Activated CD4-positive, alpha-beta T cell treated with anti-CD3 and anti-CD28 coated beads for 48 hours (primary cell): ENCODE results near the gene PGAP2.
"Not testable (repeated sequence)": the region's sequence is repeated elsewhere in the genome, so short reads cannot be mapped to it uniquely, and the experiment has no call there.

Source experiments
- DNase-seq: peaks from one replicate; pipeline ENCODE4 v3.0.0-alpha.2; 2020

PGAP2 gene

DNA sequence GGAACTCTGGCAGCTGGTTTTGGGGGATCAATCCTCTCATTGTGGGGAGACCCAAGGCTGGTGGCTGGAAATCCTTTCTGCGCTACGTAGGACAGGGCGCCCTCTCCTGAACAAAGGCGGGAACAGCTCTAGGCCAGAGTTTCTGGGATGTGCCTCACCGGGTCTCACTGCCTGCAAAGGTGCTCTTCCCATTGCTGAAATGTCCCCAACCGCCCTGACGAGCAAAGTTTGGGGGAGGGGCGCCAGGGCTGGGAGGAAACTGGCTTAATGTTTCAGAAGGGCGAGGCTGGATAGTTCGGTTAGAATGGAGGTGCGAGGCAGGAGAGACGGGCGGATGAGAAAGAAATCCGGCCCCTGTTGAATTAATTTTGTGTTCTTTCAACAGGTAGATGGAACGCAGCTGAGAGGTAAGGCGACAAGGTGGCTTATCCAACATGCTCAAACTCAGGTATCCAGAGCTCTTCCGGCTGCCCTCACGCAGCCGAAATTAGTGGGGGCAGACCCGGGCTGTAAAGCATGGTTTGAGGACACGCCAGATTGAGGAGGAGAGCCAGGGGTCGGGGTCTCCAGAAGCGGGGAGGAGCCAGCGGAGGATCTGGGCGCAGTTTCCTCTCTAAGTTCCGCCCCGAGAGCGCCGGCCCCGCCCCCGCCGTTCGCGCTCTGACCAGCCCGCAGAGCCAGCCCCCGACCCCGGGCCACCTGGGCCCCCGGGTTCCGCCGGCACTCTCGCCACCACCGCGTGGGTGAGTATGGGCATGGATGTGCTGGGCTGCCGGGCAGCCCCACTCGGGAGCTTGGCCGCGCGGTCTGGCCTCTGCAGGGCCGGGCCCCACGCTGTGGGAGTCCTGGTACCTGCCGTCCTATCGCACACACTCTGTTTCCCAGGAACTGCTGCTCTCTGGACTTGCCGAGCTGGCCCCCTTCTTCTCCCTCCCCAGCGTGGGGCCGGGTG is at the start of gene PGAP2:
TSS of gene PGAP2 (plus strand) at position 652 of the 952 bp plus-strand sequence. CDS start 2,700 bp downstream, outside the sequence.
- peak; percentile 68 for DNase-seq

DNA sequence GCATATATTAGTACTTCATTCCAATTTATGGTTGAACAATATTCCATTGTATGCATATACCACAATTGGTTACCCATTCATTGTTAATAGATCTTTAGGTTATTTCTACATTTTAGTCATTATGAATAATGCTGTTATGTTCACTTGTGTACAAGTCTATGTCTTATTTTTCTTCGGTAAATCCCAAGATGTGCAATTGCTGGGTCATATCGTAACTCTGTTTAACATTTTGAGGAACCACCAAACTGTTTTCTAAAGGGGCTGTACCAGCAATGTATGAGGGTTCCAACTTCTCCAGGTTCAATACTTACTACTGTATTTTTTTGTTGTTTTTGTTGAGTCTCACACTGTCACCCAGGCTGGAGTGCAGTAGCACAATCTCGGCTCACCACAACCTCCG is 44.1 kb upstream of the PGAP2 start:
- no peak for DNase-seq

DNA sequence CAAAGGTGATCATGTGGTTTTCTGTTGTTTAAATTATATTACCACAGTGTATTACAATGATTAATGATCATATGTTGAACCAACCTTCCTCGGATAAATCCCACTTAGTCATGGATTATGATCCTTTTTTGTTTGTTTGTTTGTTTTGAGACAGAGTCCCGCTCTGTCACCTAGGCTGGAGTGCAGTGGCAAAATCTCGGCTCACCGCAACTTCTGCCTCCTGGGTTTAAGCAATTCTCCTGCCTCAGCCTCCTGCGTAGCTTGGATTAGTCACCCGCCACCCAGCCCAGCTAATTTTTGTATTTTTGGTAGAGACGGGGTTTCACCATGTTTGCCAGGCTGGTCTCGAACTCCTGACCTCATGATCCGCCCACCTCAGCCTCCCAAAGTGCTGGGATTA is 41.5 kb upstream of the PGAP2 start:
- not testable (repeated sequence) for DNase-seq

DNA sequence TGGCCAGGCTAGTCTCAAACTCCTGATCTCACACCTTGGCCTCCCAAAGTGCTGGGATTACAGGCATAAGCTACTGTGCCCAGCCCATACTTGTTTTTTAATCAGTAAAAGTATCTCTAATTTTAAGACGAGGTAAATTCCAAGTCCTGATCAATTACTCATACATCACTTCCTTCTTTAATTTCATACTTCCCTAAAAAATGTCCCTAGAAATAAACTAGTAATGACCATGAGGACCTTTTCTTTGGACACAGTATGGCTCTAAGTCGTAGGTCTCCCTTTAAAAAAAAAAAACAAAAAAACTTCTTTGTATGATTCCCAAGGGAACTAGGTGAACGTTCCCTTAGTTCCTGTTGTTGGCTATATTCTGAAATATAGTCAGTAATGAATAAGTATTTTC is 40.8 kb upstream of the PGAP2 start:
- DNase-seq = no peak

DNA sequence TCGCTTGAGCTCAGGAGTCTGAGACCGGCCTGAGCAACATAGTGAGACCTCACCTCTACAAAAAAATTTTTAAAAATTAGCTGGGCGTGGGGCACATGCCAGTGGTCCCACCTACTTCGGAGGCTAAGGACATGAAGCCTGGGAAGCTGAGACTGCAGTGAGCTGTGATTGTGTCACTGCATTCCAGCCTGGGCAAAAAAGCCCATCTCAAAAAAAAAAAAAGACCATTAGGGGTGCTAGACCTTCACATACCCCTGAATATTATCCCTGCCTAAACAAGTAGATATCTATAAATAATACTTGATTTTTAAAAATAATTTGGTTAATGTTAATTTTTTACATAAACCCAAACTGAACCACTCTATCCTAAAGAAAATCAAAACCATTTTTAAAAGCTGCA is 35.2 kb upstream of the PGAP2 start:
- DNase-seq = no peak

DNA sequence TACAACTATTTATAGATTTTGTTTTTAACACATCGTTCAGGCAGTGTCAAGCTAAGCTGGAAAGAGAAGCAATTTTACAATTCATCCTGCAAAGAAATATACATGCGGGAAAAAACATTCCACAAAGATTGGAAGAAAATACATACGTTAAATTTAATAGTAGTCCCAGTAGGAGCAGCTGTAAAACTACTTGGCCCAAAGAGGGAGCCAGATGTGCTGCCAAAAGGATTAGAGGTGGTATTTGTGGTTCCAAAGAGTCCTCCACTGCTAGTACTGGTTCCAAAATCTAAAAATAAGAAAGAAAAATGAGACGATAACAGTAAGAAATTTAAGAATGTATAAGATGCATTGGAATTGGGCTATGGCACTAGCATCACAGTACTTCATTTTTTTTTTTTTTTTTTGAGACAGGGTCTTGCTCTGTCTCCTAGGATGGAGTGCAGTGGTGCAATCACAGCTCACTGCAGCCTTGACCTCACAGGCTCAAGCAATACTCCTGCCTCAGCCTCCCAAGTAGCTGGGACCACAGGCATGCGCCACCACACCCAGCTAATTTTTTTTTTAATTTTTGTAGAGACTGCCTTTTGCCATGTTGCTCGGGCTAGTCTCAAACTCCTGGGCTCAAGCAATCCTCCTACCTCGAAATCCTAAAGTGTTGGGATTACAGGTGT is 32.5 kb upstream of the PGAP2 start:
- DNase-seq = no peak

DNA sequence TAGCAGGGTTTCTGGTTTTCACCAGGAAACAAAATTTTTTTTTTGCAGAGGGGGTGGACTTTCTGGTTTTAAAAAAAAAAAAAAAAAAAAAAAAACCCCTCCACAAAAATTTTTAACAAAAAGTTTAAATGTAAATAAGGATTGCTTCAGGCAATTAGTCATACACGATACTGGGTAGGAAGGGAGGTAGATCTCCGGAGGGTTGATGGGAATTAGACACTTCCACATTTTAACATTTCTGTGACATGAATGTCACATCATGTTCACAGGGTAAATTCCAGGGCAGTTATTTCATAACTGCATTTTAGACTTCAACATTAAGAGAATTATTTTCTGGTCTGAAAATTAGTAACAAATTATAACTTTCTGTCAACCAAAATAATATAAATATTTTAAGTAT is 26.9 kb upstream of the PGAP2 start:
- no peak for DNase-seq

DNA sequence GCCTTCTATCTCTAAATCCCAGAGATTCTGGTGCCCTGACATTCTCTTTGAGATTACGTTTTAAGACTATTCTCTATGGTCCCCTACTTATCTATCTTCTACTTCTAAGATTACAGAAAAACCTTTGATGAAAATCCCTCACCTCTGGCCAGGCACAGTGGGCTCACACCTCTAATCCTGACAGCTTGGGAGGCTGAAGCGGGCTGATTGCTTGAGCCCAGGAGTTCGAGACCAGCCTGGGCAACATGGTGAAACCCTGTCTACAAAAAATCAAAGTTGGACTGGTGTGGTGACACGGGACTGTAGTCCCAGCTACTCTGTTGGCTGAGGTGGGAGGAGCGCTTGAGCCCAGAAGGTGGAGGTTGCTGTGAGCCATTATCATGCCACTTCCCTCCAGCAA is 25.4 kb upstream of the PGAP2 start:
- DNase-seq = no peak

DNA sequence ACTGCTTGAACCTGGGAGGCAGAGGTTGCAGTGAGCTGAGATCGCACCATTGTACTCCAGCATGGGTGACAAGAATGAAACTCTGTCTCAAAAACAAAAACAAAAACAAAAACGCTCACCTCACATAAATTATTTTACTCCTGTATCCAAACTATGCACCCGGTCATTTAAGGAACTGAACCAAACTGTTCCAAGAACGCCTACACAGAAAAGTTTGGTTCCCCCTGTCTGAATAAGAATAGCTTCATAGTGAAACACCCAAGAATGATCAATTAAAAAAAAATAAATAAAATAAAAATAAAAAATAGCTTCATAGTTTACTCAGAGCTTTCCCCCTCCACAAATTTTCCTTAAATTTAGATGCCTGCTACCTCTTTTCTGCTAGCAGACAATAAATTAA is 24.7 kb upstream of the PGAP2 start:
- no peak for DNase-seq

DNA sequence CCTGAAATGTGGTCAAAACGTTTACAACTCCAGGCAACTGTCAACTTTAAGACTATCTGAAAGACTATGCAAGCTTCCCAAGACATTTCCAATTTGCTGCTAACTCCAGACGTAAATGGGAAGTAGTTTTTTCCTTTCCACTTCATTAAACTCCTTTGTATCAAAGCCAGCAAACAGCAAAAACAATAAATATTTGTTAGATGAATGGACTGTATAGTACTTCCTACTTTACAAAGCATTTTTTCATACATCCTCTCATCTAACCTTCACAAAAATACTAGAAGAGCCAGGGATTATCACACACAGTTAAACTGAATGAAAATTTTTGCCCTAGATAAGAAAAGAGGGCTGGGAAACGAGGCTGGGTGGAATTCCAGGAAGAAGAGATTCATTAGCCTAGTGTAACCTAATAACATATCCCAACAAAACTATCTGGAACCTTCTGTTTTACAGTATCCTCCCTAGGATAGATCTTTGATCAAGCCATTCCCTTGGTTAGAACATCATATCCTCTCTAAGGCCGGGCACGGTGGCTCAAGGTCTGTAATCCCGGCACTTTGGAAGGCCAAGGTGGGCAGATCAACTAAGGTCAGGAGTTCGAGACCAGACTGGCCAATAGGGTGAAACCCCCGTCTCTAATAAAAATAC is 21.5 kb upstream of the PGAP2 start:
- DNase-seq = no peak

DNA sequence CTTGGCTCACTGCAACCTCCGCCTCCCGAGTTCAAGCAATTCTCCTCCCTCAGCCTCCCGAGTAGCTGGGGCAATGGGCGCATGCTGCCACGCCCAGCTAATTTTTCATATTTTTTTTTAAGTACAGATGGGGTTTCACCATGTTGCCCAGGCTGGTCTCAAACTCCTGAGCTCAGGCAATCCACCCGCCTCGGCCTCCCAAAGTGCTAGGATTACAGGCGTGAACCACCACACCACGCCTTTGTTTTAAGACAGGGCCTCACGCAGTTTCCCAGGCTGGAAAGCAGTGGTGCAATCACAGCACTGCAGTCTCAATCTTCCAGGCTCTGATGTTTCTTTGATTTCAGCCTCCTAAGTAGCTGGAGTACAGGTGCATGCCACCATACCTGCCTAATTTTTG is 14.0 kb upstream of the PGAP2 start:
- not testable (repeated sequence) for DNase-seq

DNA sequence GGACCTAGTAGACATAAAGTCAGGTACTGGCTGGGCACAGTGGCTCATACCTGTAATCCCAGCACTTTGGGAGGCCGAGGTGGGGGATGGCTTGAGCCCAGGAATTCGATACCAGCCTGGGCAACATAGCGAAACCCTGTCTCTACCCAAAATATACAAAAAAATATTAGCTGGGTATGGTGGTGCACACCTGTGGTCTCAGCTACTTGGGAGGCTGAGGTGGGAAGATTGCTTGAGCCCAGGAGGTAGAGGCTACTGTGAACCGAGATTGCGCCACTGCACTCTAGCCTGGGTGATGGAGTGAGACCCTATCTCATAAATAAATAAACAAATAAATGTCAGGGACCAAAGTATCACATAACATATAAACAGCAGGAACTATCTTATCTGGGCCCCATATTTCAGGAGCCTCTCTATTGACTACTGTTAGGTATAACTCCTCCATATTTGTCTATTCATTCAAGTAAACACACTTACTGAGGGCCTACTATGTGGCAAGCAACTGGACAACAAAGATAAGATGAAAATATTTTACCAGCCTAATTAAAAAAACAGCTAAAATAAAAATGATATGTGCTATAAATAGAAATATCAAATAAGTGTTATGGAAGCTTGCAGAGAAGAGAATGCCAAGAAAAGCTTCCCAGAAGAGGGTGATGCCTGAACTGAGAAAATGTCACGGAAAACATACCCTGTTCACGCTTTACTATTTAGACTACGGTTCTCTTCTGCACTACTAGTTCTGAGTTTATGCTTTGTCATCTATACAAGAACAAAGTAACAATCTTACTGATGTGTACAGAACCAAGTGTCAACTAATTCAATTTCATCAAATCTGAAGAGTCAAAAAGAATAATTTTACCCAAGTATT is 13.0 kb upstream of the PGAP2 start:
- DNase-seq = no peak

DNA sequence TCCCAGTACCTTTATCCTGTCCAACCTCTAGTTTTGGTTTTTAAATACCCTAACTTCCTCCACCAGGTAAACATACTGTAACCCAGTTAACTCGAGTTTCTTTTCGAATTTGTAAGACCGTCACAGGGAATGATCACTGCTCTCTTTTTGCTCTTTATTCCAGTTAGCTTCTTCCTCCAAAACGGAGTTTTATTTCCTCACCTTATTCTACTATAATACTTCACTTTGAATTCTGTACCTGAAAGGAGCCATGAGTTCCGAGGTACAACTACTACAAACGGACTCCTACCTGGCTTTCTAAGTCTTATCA is 12.4 kb upstream of the PGAP2 start:
- no peak for DNase-seq

DNA sequence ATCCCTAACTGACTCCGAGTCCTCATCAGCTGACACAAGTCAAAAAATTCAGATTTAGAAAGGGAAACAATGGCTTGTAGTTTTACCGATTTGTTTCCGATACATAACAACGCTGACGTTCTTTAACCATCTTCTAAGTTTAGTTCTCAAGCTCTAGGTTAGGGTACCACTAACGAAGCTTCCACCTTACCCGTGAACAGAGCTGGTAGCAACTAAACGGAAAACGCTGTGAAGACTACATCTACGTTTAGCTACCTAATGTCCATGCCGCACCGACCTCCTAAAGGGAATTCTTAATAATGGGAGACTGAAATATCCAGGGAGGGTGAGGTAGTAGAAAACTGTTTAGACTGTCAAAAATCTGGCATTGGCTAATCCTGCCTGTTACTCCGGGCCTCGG is 12.0 kb upstream of the PGAP2 start:
- DNase-seq = no peak

DNA sequence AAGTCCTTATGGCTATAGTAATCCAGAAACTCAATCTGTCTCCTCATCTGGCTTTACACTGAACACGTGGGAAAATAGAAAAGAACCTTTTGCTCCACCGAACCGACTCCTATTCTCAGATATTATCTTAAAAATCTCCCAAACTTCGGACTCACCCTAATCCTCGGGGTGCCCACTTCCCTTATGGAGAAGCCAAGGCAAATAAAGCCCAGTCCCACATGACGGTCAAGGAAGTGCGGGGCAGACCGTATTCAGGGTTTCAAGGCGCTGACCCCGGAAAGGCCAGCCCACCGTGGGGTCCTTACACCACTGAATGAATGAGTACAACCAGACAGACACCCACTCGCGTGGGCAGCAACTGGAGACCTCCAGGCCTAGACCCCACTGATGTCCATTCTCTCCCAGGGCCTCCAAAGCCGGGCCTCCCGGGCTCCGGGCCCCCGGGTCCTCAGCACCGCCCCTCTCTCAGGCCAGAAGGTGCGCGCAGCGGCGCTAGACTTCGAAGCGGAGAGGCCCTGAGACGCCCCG is 11.5 kb upstream of the PGAP2 start:
- DNase-seq = no peak

DNA sequence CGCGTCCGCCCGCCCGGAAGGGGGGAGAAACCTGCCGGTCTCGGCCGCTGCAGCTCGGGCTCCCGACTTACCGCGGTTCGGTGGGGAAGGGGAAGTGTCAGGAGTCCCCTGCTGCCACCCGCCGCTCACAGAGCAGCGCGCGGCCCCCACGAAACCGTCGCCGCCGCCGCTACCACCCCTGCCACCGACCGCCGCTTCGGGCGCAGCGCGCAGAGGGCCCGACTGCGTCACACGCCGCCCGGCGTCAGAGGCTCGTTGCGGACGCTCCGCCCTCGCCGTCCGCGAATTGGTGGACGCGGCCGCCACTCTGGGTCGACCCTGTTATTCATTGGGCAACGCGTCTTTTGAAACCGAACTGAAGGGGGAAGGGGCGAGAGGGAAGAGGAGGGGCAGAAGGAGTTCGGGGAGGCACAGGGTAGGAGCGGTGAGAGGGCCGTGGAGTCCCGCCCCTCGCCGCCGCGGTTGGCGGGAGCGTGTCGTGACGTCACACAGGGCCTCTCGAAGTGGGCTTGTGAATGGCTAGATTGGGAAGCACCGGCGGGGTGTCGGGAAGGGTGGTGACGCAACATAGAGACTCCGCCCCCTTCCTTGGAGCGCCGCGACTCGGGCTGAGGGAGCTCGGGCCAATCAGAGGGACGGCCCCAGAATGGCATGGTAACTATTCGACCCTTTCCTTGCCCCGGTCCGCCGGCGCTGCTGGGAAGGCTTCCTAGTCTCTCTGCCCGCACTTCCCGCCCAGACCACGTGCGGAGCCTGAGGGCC is 10.8 kb upstream of the PGAP2 start, which contains the start of gene NUP98:
TSS of gene NUP98 (minus strand) at position 226 of the 762 bp plus-strand sequence. CDS start 15,437 bp downstream, outside the sequence.
- DNase-seq = peak; percentile 100

DNA sequence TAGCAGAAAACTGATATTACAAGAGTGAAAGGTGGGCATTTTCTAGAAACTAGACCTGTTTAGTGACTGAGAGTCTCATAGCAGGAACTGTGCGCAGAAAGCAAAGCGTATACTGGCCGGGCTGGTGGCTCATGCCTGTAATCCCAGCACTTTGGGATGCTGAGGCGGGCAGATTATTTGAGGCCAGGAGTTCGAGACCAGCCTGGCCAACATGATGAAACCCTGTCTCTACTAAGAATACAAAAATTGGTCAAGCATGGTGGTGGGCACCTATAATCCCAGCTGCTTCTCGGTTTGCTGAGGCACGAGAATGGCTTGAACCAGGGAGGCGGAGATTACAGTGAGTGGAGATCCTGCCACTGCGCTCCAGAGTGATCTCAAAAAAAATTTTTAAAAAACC is 9.2 kb upstream of the PGAP2 start:
- no peak for DNase-seq

DNA sequence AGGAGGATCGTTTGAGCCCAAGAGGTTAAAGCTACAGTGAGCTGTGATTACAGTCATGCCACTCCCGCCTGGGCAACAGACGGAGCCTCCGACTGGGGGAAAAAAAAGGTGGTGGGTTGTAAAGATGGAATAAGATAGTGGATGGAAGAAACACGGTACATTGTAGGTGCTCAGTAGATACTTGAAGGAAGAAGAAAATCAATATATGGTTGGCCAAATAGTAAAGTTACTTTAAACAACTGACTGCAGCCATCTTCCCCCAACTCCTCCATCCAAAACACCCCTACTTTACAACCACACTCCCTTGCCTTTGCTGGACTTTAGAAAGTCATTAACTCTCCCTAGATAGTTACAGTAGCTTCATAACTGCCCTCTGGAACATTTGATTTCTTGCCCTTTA is 8.5 kb upstream of the PGAP2 start:
- DNase-seq = no peak

DNA sequence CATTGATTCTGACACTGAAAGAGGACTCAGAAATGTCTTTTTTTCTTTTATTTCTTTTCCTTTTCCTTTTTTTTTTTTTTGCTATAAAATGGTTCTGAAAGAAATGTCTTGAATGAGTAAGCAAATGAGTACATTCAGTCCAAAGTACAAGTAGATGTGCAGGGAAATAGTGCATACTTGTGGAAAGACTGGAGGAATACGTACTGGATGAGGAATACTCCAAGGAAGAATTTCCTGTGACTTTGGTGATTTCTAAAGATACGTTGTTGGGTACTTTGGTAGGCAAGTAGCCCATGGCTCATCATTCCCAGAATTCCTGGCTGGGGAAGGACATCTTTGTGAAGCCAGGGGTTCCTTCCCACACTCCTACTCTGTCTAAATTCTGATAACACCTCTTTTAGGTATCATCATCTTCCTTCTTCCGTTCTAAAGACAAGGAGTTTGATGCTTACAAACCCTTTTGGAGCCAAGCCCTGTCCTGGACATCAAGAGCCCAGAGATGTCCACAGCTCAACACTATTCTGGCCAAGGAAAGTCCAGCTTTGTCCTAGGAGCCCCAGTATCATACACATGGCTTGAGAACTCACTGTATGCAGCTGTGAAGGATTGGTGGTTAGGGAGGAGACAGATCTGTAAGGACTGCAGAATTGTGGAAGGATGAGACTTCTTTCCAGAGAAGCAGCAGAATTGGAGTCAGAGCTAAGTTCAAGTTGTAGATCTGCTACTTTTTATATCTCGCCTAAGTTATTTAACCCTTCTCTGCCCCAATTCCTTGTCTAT is 6.2 kb upstream of the PGAP2 start:
- DNase-seq = no peak

DNA sequence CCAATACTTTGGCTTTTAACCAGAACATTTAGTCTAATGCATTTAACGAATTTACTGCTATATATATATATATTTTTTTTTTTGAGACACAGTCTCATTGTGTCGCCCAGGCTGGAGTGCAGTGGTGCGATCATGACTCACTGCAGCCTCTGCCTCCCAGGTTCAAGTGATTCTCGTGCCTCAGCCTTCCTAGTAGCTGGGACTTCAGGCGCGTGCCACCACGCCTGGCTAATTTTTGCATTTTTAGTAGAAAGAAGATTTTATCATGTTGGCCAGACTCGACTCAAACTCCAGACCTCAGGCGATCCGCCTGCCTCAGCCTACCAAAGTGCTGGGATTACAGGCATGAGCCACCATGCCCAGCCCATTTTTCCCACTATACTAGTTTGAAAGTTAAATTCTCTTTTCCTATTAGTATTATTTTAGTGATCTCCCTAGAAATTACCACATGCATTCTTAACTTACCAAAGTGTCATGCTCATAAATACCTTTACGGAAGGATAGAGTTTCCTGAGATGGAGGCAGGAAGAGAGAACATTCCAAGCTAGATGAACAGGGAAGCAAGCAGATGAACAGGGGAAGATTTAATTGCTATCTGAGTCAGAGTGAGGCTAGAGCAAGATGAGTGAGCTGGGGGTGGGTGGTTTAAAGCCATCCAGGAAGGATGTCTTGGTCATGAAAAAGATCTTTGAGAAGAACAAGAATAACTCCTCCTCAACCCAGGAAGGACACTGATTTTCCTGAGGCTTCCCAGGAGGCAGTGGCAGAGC is 4.4 kb upstream of the PGAP2 start:
- DNase-seq = no peak
